ENCODE data around the gene DPP4.
"Not testable (repeated sequence)": the region's sequence is repeated elsewhere in the genome, so short reads cannot be mapped to it uniquely, and the experiment has no call there.

The DPP4 gene

DNA sequence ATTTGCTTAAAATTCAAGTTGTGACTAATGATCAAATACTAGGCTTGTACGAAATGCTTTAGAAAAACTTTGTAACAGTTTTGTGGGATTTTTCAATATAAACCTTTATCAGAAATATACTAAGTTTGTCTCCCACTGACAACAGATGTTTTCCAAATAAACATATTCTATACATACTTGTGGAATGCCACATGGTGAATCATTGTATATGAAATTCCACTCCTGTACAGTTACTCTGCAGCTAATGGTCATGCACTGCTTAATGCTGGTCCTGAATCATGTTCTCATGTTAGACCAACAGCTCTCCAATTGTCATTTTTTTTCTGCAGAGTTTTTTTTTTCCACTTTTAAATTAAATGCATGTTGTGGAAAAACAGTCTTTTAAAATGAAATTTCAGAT lies 90.1 kb downstream of the DPP4 start:
- TF ChIP-seq, protein P1, sequence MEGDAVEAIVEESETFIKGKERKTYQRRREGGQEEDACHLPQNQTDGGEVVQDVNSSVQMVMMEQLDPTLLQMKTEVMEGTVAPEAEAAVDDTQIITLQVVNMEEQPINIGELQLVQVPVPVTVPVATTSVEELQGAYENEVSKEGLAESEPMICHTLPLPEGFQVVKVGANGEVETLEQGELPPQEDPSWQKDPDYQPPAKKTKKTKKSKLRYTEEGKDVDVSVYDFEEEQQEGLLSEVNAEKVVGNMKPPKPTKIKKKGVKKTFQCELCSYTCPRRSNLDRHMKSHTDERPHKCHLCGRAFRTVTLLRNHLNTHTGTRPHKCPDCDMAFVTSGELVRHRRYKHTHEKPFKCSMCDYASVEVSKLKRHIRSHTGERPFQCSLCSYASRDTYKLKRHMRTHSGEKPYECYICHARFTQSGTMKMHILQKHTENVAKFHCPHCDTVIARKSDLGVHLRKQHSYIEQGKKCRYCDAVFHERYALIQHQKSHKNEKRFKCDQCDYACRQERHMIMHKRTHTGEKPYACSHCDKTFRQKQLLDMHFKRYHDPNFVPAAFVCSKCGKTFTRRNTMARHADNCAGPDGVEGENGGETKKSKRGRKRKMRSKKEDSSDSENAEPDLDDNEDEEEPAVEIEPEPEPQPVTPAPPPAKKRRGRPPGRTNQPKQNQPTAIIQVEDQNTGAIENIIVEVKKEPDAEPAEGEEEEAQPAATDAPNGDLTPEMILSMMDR (conservative IDR thresholded peaks at IDR 0.05; ENCODE audit: low read depth, low read length) = no peak
- H3K4me3 ChIP-seq (ENCODE audit: low read length) = no peak overlapping the region
- DNase-seq (ENCODE audit: low read depth) = no peak

DNA sequence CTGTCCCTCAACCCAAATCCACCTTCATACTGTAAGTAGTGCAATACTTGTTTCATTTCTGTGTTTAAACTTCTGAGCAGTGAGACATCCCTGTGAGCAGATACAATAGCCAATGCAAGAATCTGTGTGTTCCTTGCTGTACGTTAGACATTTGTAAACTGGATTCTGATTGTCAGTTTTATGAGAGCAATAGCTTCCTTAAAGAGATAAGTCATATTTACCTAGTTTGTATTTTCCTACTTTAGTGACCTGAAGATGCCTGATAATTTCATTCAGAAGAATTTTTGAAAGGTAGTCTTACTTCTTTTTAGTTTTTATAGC lies 90.7 kb downstream of the DPP4 start:
- no peak for DNase-seq (ENCODE audit: low read depth)
- no peak overlapping the region for H3K4me3 ChIP-seq (ENCODE audit: low read length)
- TF ChIP-seq, protein P1 (conservative IDR thresholded peaks at IDR 0.05; ENCODE audit: low read depth, low read length) = no peak

DNA sequence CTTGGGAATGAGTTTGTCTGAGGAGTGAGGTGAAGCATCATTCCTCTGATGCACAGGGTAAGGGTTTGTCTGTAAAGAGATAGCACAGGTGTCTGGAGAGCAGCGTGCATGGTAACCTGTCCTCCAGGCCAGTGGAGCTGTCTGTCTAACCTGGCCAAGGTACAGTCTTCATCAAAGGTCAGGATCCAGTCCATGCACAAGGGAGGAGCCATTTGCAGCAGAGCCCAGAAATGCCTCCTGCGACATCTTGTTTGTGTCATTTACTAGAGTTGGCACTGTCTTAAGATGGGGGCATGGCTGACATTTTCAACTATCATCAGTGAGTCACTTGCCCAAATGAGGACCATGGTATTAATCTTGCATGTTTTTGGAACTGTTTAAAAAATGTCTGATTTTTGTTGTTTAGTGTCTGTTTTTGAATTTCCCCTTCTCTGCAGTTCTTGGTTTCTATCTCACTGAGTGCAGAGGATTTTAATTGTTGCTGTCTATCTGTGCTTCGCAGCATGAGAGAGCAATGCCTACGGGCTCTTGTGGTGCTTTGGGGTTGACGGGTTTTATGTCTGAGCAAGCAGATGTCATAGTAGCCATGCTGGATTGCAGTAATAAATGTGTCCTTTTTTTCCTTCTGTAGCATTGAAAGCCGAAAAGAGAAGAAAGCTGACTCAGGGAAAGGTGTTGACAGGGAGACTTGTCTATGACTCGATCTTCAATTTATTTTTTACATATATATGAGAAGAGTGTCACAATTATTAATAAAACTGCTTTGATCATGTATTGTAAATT lies 91.3 kb downstream of the DPP4 start:
- no peak for DNase-seq (ENCODE audit: low read depth)
- TF ChIP-seq, protein P1 (conservative IDR thresholded peaks at IDR 0.05; ENCODE audit: low read depth, low read length) = no peak
- H3K4me3 ChIP-seq (ENCODE audit: low read length) = no peak overlapping the region

- TF ChIP-seq, protein P1 (conservative IDR thresholded peaks at IDR 0.05; ENCODE audit: low read depth, low read length) = no peak
- no peak overlapping the region for H3K4me3 ChIP-seq (ENCODE audit: low read length)
- DNase-seq (ENCODE audit: low read depth) = no peak
Observed at GRCh38 chr2:161981679-161982250, 92.2 kb downstream of the DPP4 start.

DNA sequence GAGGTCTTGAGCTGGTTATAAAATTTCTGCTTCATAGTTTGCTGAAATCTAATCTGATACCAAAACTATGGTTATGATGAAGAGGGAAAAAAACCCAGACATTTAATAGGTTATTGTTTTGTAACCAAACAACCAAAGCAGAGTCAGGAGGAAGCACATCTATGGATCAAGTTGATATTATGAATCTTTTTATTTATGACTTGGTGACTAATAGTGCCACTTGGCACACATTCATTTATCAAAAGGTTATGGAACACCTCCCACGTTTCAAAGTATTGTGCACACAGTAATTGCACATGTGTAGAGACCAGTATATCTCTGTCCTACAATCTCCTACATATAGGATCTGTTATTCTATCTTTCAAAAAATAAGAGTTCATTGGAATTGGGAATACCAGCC lies 93.0 kb downstream of the DPP4 start:
- no peak overlapping the region for H3K4me3 ChIP-seq (ENCODE audit: low read length)
- DNase-seq (ENCODE audit: low read depth) = no peak
- TF ChIP-seq, protein P1 (conservative IDR thresholded peaks at IDR 0.05; ENCODE audit: low read depth, low read length) = no peak

DNA sequence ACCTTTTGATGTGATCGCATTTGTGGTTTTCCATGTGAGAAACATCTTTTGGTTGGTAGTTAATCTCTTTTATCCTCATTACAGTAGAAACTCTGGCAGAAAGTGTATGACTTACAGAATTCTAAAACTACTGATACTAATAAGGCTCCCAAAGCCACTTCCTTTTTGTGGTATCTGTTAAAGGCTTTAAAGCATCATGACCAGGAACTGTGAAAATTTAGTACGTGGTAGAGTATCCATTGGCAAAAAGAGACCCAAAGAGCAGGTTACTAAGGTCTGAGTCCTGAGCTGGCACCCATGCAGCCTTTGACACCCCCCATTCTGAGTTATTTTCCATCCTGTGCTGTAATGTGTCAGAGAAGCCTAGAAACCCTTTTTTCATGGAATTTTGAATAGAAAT lies 94.5 kb downstream of the DPP4 start:
- peak; percentile 34 for DNase-seq (ENCODE audit: low read depth)
- H3K4me3 ChIP-seq (ENCODE audit: low read length) = no peak overlapping the region
- TF ChIP-seq, protein P1 (conservative IDR thresholded peaks at IDR 0.05; ENCODE audit: low read depth, low read length) = no peak

DNA sequence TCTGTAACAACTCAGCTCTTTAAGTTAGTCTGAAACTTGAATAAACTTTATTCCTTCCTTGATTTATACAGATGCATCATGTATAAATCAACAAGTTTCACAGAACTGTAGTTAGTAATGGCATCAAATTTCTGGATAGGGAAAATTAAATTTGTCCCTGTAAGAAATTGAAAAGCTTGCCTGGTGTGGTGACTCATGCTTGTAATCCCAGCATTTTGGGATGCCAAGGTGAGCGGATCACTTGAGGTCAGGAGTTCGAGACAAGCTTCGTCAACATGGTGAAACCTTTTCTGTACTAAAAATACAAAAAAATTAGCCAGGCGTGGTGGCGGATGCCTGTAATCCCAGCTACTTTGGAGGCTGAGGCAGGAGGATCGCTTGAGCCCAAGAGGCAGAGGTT lies 96.1 kb downstream of the DPP4 start:
- DNase-seq (ENCODE audit: low read depth); H3K4me3 ChIP-seq (ENCODE audit: low read length): not testable (repeated sequence)

All from retinal pigment epithelial cell (primary cell).